ENCODE data around the gene UBALD1. TPM values are rescaled to one million over a fixed set of nuclear protein-coding genes. Genes with fewer than 3 reads are reported as not detected.

UBALD1 gene
- total and polyA plus RNA-seq, 9 of the 15 experiments (the other 6 are each of a cell fraction or from before 2014, with no cell fraction given), result 1.3 to 38.0 (median 6.2) TPM; not detected in 2

DNA sequence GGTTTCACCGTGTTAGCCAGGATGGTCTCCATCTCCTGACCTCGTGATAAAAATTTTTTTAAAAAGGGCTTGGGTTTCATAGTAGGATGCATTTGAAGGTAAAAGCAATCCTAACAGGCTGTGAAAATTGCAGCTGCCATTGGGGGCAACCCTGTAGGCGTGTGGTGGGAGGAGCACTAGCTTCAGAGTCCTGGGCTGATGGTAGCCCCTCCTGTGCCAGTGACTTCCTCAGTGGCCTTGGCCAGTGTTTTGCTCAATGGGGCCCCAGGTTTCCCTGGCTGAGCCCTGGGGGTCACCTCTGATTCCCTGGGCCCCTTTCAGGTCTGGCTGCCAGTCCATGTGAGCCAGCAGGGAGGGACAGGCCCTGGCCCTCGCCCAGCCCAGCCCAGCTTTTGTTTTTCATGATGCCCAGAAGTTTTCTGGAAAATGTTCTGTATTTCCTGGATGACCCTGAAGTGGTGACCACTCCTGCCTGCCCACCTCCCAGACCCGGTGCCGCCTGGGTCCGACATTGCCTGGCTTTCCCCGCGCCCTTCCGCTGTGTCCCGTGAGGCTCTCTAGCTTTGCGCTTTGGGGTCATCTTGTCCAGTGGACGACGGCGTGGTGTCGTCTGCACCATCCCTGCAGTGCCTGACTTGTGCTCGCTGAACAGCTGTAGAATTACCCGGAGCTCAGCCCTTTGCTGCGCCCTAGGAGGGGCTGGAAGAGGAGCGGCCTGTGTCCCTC is 19.4 kb upstream of the UBALD1 start:
- intact Hi-C loops (cut with micrococcal nuclease), result no loop called here
- H3K36me3 ChIP-seq (ENCODE audit: control insufficient read depth, insufficient read depth, low read length), result peaks cover 19% of the 10 kb centered on the region; the same call in 1 of the 3 replicates
- H3K9ac ChIP-seq (ENCODE audit: insufficient read depth in 1 of 2, low read depth in 2 of 2, low read length in 2 of 2), result peak overlapping the region in 1 of 2 experiments; percentile 6; a peak in 1 of 4 replicates
- 0 out of 2 replicates have a peak, but pooled peaks cover 3% of the 10 kb centered on the region for H3K9me3 ChIP-seq (replicated peaks; ENCODE audit: control insufficient read depth, insufficient read depth, low read depth, low read length)
- H3K27ac ChIP-seq (ENCODE audit: extremely low read depth, low read depth, low read length), result no peak overlapping the region
- in situ Hi-C loops (cut with MboI), result no loop called here
- FAIRE-seq (no peak), ATAC-seq (no peak), DNase-seq (ENCODE audit: extremely low read depth in 1 of 4, low spot score in 3 of 4) (no peak)
- peaks cover 38% of the 10 kb centered on the region for H3K79me2 ChIP-seq (ENCODE audit: control insufficient read depth, insufficient read depth, low read length)
- no peaks in the 10 kb centered on the region for H3K27me3 ChIP-seq (ENCODE audit: control insufficient read depth in 2 of 2, insufficient read depth in 2 of 2, low read length in 2 of 2)
- POLR2A ChIA-PET, result interaction anchor here (0.6 to 1.7 kb wide), 5 partner anchors 10 to 363 kb away, joined by 3 to 8 read pairs (median 3); partner anchors contain the start of gene MGRN1
- peaks cover 3% of the 10 kb centered on the region for H3K9me1 ChIP-seq (ENCODE audit: control insufficient read depth, insufficient read depth, low read length)
- H4K20me1 ChIP-seq (replicated peaks; ENCODE audit: control insufficient read depth, insufficient read depth, low read length), result no peaks in the 10 kb centered on the region; the same call in 1 of the 2 replicates
- peaks cover 0 to 13% of the 10 kb centered on the region in 2 experiments; a peak in 1 of 5 replicates for H3K4me1 ChIP-seq (replicated peaks in 1 of 2; ENCODE audit: control insufficient read depth in 2 of 2, insufficient read depth in 2 of 2, low read length in 2 of 2)
- 95% methylated on average over 19 of the region's 20 CpGs for WGBS (ENCODE audit: insufficient coverage, low coverage, missing lambda C conversion rate)
- BruUV-seq (replicated peaks), result no TSS peak
- CTCF ChIA-PET (ENCODE audit: low intra/inter-chr PET ratio), result no interaction called here
- H3K4me2 ChIP-seq (ENCODE audit: insufficient read depth, low read length), result no peak overlapping the region
- no peak overlapping the region for H2AFZ ChIP-seq (ENCODE audit: low read depth, low read length)
- no peak overlapping the region for H3K4me3 ChIP-seq
- TF ChIP-seq MLX (CRISPR knock-in tag; conservative IDR thresholded peaks at IDR 0.05) (no peak), SUPT5H (IDR thresholded peaks at IDR 0.05) (no peak), POLR2B (IDR thresholded peaks at IDR 0.05; ENCODE audit: low read depth, partially characterized antibody) (no peak), IFI16 (CRISPR knock-in tag; IDR thresholded peaks at IDR 0.05) (no peak), ZBTB12 (CRISPR knock-in tag; IDR thresholded peaks at IDR 0.05) (no peak)
- TF ChIP-seq, protein P1, sequence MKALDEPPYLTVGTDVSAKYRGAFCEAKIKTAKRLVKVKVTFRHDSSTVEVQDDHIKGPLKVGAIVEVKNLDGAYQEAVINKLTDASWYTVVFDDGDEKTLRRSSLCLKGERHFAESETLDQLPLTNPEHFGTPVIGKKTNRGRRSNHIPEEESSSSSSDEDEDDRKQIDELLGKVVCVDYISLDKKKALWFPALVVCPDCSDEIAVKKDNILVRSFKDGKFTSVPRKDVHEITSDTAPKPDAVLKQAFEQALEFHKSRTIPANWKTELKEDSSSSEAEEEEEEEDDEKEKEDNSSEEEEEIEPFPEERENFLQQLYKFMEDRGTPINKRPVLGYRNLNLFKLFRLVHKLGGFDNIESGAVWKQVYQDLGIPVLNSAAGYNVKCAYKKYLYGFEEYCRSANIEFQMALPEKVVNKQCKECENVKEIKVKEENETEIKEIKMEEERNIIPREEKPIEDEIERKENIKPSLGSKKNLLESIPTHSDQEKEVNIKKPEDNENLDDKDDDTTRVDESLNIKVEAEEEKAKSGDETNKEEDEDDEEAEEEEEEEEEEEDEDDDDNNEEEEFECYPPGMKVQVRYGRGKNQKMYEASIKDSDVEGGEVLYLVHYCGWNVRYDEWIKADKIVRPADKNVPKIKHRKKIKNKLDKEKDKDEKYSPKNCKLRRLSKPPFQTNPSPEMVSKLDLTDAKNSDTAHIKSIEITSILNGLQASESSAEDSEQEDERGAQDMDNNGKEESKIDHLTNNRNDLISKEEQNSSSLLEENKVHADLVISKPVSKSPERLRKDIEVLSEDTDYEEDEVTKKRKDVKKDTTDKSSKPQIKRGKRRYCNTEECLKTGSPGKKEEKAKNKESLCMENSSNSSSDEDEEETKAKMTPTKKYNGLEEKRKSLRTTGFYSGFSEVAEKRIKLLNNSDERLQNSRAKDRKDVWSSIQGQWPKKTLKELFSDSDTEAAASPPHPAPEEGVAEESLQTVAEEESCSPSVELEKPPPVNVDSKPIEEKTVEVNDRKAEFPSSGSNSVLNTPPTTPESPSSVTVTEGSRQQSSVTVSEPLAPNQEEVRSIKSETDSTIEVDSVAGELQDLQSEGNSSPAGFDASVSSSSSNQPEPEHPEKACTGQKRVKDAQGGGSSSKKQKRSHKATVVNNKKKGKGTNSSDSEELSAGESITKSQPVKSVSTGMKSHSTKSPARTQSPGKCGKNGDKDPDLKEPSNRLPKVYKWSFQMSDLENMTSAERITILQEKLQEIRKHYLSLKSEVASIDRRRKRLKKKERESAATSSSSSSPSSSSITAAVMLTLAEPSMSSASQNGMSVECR (CRISPR knock-in tag; IDR thresholded peaks at IDR 0.05), result no peak
